Activated T-cell treated with anti-CD3 and anti-CD28 coated beads, Interleukin-2, amount 50 U/mL, for 4 hours (primary cell): Measurements from ENCODE around the gene EEF1A1. TPM values are rescaled to one million over a fixed set of nuclear protein-coding genes. Genes with fewer than 3 reads are reported as not detected.
"Not testable (repeated sequence)": the region's sequence is repeated elsewhere in the genome, so short reads cannot be mapped to it uniquely, and the experiment has no call there.

ENCODE experiments used
- ATAC-seq, 2 donors: fragments of 200-7000 bp; cut with Tn5 transposase; one replicate each; pipeline ENCODE4 v1.10.0; 2021
- DNase-seq: peaks from one replicate; pipeline ENCODE4 v3.0.0-alpha.2; 2020
- H3K27me3 Mint-ChIP-seq: one replicate; pipeline ENCODE4 v1.8.0; 2021; ENCODE audit warnings: low read depth, mixed read lengths
- H3K36me3 Mint-ChIP-seq: one replicate; pipeline ENCODE4 v1.8.0; 2022; ENCODE audit warnings: mixed read lengths; ENCODE audit not compliant: insufficient read depth
- H3K4me1 Mint-ChIP-seq: one replicate; pipeline ENCODE4 v1.8.0; 2021; ENCODE audit warnings: low read depth, mixed read lengths
- H3K4me3 Mint-ChIP-seq: one replicate; pipeline ENCODE4 v1.8.0; 2021; ENCODE audit warnings: mild to moderate bottlenecking, moderate library complexity, mixed read lengths
- H3K9me3 Mint-ChIP-seq: one replicate; pipeline ENCODE4 v1.8.0; 2021; ENCODE audit warnings: mixed read lengths
- total RNA-seq, 3 donors: library from RNA; stranded (reverse); gene quantifications; one replicate each; pipeline ENCODE4 v1.2.1, GENCODE V29; 2021

EEF1A1 gene
- total RNA-seq, 3 donors from 2014 or later, result 10,240 to 10,910 (median 10,363) TPM

- peak; percentile 25 to 26 for ATAC-seq
- Mint-ChIP-seq H3K4me1 (peaks cover 35% of the 10 kb centered on the region), H3K27me3 (no peaks in the 10 kb centered on the region), H3K9me3 (no peaks in the 10 kb centered on the region), H3K36me3 (peaks cover 55% of the 10 kb centered on the region), H3K4me3 (peak overlapping the region; percentile 98)
- peak; percentile 82 for DNase-seq
Observed at GRCh38 chr6:73519926-73520687, 725 bp downstream of the EEF1A1 start.

GRCh38 chr6:73518982-73519881, 1.6 kb downstream of the EEF1A1 start:
- ATAC-seq, DNase-seq, H3K27me3 Mint-ChIP-seq, H3K9me3 Mint-ChIP-seq: not testable (repeated sequence)
- H3K4me1 Mint-ChIP-seq, result peaks cover 35% of the 10 kb centered on the region
- peaks cover 59% of the 10 kb centered on the region for H3K36me3 Mint-ChIP-seq
- peak overlapping the region; percentile 98 for H3K4me3 Mint-ChIP-seq

- H3K4me1 Mint-ChIP-seq, result peaks cover 30% of the 10 kb centered on the region
- H3K4me3 Mint-ChIP-seq, result peak overlapping the region; percentile 98
- not testable (repeated sequence) for ATAC-seq, DNase-seq, H3K27me3 Mint-ChIP-seq, H3K9me3 Mint-ChIP-seq
- H3K36me3 Mint-ChIP-seq, result peaks cover 59% of the 10 kb centered on the region
Observed at GRCh38 chr6:73518100-73518981, 2.5 kb downstream of the EEF1A1 start.

GRCh38 chr6:73516514-73517489, 4.0 kb downstream of the EEF1A1 start:
- peak overlapping the region; percentile 98 for H3K4me3 Mint-ChIP-seq
- no peaks in the 10 kb centered on the region for H3K9me3 Mint-ChIP-seq
- no peaks in the 10 kb centered on the region for H3K27me3 Mint-ChIP-seq

GRCh38 chr6:73515204-73515655, 5.6 kb downstream of the EEF1A1 start:
- DNase-seq (no peak), ATAC-seq (peak; percentile 7 to 10)
- H3K27me3 Mint-ChIP-seq, result no peaks in the 10 kb centered on the region
- H3K9me3 Mint-ChIP-seq, result no peaks in the 10 kb centered on the region
- peaks cover 53% of the 10 kb centered on the region for H3K36me3 Mint-ChIP-seq
- peak overlapping the region; percentile 98 for H3K4me3 Mint-ChIP-seq
- peaks cover 25% of the 10 kb centered on the region for H3K4me1 Mint-ChIP-seq

More at GRCh38 chr6:73516514-73517489, 4.0 kb downstream of the EEF1A1 start:
- DNase-seq (no peak), ATAC-seq (no peak)
- Mint-ChIP-seq H3K4me1 (peaks cover 25% of the 10 kb centered on the region), H3K36me3 (peaks cover 60% of the 10 kb centered on the region)

- Mint-ChIP-seq H3K27me3 (no peaks in the 10 kb centered on the region), H3K4me3 (peak overlapping the region; percentile 98), H3K9me3 (no peaks in the 10 kb centered on the region), H3K36me3 (peaks cover 48% of the 10 kb centered on the region), H3K4me1 (peaks cover 25% of the 10 kb centered on the region)
- DNase-seq, result no peak
- ATAC-seq, result peak in 1 of 2 donors; percentile 15
Observed at GRCh38 chr6:73514746-73515110, 6.1 kb downstream of the EEF1A1 start.

GRCh38 chr6:73513496-73513854, 7.4 kb downstream of the EEF1A1 start:
- no peaks in the 10 kb centered on the region for H3K9me3 Mint-ChIP-seq
- DNase-seq (no peak), ATAC-seq (peak; percentile 8 to 16)
- peaks cover 35% of the 10 kb centered on the region for H3K36me3 Mint-ChIP-seq
- H3K27me3 Mint-ChIP-seq, result no peaks in the 10 kb centered on the region
- H3K4me1 Mint-ChIP-seq, result peaks cover 22% of the 10 kb centered on the region
- H3K4me3 Mint-ChIP-seq, result peak overlapping the region; percentile 0

- ATAC-seq, result no peak
- Mint-ChIP-seq H3K9me3 (no peaks in the 10 kb centered on the region), H3K36me3 (peaks cover 22% of the 10 kb centered on the region), H3K4me1 (peaks cover 14% of the 10 kb centered on the region), H3K4me3 (no peak overlapping the region), H3K27me3 (no peaks in the 10 kb centered on the region)
- DNase-seq, result no peak
Observed at GRCh38 chr6:73511796-73512195, 9.0 kb downstream of the EEF1A1 start.

GRCh38 chr6:73509851-73510250, 11.0 kb downstream of the EEF1A1 start:
- ATAC-seq, result no peak
- Mint-ChIP-seq H3K9me3 (no peaks in the 10 kb centered on the region), H3K4me3 (no peak overlapping the region), H3K4me1 (peaks cover 1% of the 10 kb centered on the region), H3K36me3 (peaks cover 3% of the 10 kb centered on the region), H3K27me3 (no peaks in the 10 kb centered on the region)
- no peak for DNase-seq

- no peak for DNase-seq
- Mint-ChIP-seq H3K4me3 (no peak overlapping the region), H3K4me1 (no peaks in the 10 kb centered on the region), H3K27me3 (no peaks in the 10 kb centered on the region), H3K9me3 (no peaks in the 10 kb centered on the region), H3K36me3 (peaks cover 6% of the 10 kb centered on the region)
- ATAC-seq, result no peak
Observed at GRCh38 chr6:73508776-73509175, 12.1 kb downstream of the EEF1A1 start.

GRCh38 chr6:73506246-73506645, 14.6 kb downstream of the EEF1A1 start:
- no peaks in the 10 kb centered on the region for H3K27me3 Mint-ChIP-seq
- H3K4me3 Mint-ChIP-seq, result no peak overlapping the region
- no peaks in the 10 kb centered on the region for H3K4me1 Mint-ChIP-seq
- H3K9me3 Mint-ChIP-seq, result no peaks in the 10 kb centered on the region
- ATAC-seq (no peak), DNase-seq (no peak)
- H3K36me3 Mint-ChIP-seq, result peaks cover 10% of the 10 kb centered on the region

GRCh38 chr6:73505705-73506104, 15.1 kb downstream of the EEF1A1 start:
- not testable (repeated sequence) for H3K4me3 Mint-ChIP-seq, H3K9me3 Mint-ChIP-seq, H3K4me1 Mint-ChIP-seq, DNase-seq, ATAC-seq, H3K27me3 Mint-ChIP-seq
- H3K36me3 Mint-ChIP-seq, result peaks cover 10% of the 10 kb centered on the region

- peaks cover 13% of the 10 kb centered on the region for H3K36me3 Mint-ChIP-seq
- H3K9me3 Mint-ChIP-seq, result no peaks in the 10 kb centered on the region
- no peaks in the 10 kb centered on the region for H3K4me1 Mint-ChIP-seq
- no peaks in the 10 kb centered on the region for H3K27me3 Mint-ChIP-seq
- ATAC-seq, result no peak
- DNase-seq, result no peak
- no peak overlapping the region for H3K4me3 Mint-ChIP-seq
Observed at GRCh38 chr6:73505142-73505541, 15.7 kb downstream of the EEF1A1 start.
